NCI-H1694 (cell line): ENCODE data around the gene BTBD8.
"Not testable (repeated sequence)": the region's sequence is repeated elsewhere in the genome, so short reads cannot be mapped to it uniquely, and the experiment has no call there.

Experiments used
- DNase-seq: peaks from one replicate; lab custom pipeline; 2025; lab: John Stamatoyannopoulos, UW

Gene BTBD8

DNA sequence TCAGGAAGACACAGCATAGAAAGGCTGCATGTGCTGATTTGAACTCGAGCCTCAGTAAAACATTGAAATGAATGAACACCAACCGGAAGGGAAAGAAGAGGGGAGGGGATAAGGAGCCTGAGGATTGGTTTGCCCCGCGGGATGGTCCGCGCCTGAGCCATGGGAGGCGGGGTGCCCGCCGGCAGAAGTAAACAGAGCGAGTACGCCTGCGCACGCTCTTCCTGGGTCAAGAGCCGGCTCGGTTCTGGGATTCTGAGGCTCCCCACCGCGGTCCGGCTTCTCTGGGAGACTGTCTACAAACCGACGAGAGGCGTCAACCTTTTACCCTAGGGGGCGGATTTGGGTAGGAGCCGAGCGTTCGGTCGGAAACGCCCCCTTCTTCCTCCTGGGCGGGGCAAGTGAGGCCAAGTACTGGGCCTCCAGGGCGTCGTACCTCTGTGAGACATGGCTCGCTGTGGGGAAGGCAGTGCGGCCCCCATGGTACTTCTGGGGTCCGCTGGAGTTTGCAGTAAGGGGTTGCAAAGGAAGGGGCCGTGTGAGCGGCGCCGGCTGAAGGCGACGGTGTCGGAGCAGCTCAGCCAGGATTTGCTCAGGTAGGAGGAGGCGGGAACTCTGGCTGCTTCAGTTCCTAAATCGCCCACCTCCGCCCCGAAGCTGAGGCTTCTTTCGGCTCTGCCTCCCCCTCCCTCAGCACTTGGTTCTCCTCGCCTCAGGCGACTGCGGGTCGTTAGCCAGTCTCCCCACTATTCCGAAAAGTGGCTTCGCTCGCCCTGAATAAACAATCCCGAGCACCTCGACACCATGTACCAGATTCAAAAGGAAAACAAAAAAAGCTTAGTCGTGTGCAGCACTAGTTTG is at the start of gene BTBD8:
Gene BTBD8, plus strand, starts transcription at position 218 of the 858 bp plus-strand sequence. Its CDS starts 227 bp downstream, at position 445.
- peak; percentile 54 for DNase-seq

DNA sequence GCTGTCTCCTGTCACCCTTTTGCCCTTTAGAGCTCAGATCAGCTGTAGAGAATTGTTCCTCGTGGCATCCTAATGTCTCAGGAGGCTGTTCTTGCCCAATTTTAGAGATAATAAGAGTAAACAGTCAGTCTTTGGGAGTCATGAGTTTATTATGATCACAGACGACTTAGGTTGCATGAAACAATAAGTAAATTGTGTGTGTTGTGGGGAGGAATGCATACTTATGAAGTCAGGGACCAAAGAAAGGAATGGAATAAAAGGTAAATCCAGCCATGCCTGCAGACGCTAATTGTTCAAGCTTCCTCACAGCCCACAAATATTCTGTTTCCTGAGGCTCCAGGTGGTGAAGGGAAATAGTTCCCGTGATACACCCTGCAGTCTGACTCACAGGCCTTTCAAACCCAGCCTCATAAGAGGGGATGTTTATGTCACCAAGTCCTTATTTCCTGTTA is 49.5 kb upstream of the BTBD8 start:
- DNase-seq, result no peak

DNA sequence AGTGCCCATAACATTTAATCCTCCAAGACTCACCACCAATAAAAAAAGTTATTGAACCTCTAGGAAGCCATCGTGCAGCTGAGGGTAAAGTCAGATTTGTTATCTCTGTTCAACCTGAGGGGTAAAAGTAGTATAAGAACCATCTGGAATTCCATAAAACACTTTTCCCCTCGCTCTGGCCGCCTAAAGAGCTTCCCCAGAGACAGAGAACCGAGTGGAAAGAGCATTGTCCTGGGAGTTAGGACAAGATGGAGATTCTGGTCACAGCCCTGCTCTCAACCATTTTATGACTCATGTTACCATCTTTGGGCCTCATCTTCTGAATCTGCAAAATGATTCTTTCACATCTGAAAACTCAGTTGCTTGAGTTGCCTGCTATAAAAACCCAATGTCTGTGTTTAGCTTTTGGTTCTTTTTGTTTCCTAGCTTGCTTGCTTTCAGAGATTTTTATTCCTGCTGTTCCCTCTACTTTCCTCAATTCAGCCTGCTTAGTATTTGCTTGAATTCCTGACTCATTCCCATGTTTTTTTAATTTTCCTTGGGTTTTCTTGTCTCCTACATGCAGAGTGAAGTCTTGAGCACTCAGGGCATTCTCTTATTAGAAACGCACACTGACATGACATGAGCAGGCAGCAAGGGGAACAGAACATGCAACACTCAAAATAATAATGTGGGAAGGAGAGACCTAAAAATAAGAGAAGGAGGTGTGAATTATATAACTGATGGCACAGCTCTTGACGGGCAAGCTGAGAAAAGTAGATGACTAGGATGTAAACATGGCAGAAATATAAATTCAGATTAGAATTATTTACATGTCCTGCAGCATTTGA is 48.6 kb upstream of the BTBD8 start:
- no peak for DNase-seq

DNA sequence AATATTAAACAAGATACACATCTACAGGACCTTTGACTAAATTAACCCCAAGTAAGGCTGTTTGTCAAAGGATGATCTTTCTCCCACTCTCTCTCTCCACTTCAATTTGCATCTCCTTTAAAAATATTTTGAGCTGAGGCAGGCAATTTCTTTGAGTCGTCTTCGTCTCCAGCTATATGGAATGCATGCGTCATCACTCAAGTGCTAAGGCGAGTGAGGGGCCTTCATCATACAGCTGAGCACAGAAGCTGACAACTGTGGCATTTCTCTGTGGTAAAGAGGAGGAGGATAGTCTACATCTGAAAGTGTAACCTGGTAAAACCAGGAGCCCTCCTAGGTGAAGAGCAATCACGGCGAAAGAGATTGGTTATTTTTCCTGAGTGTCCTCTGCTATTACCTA is 42.7 kb upstream of the BTBD8 start:
- DNase-seq, result no peak

DNA sequence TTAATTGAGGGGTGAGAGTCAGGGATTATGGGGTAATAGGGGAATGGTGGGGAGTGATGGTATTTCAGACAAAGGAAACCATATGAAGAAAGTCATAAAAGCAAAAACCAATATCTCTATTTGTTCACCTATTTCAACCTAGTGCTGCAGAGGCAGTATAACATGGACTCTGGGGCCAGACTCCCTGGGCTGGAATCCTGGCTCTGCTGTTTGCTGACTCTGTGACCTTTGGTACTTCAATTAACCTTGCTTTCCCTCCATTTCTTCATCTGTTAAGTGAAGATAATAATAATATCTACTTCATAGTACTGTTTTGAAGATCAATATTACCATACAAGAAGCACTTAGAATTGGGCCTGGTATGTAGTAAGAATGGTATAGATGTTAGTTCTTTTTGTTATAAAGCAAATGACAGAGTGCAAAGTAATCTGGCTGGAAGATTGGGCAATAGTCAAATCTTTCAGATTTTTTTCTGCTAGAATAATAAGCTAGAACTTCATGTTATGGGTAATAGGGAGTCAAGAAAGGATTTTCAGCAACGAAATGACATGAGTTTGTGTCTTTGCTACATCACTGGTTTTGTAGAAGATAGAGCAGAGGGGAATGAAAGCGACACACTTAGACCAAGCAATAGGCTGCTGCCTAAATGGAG is 41.3 kb upstream of the BTBD8 start:
- DNase-seq, result no peak

DNA sequence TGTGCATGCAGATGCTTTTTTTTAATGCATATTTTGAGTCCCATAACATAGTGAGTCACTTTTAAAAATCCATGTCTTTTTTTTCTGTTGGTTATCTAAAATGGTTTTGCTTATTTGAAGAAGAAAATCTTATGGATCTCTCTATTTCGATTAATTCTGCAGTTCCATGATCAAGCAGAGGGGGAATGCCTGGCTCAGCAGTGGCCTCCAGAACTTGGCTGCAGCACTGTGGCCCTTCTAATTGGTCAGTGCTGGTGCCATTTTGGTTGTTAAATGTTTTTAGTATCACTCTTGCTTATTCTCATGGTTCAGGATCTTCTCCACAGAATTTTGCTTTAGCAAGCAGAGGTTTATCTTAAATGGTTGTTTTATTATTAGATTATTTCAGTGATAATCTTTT is 39.2 kb upstream of the BTBD8 start:
- DNase-seq, result no peak

DNA sequence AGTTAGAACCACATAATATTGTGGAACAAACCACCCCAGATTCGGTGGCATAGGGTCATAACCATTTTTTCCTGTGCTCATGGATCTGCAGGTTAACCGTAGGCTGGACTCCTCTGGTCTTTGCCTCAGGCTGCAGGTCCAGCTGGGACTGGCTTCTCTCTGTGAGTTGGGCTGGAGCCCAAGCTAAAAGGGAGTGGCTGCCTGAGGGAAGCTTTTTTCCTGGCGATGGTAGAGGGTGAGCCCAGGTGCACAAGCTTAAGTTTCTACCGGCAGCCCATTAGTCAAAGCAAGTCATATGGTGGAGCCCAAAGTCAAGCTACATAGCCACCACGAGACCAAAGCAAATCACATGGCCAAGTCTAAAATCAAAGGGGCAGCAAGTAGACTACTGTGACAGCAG is 36.5 kb upstream of the BTBD8 start:
- no peak for DNase-seq

DNA sequence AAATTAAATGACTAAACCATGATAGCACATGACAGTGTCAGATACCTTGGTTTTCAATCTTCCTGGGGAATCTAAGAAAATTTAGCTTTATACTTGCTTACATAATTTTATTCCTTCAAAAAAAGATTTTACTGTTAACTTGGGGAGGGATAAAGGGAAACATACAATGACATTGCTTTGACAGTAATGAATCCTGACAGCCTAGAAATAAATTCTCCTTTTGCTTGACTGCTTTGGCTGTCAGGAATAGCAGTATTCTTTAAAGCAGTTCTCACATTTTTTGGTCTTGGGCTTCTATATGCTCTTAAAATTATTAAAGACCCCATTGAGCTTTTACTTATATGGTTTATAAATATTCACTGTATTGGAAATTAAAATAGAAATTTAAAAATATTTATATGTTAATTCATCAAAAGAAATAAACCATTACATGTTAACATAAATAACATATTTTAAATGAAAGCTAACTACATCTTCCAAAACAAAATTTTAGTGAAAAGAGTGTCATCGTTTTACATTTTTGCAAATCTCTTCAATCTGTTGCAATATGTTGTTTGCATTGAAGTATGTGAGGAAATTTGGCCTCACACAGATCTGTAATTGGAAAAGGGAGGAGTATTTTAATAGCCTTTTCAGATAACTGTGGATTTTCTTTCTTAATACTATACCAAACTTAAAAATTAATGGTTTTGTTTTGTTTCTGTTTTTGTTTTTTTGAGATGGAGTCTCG is 34.2 kb upstream of the BTBD8 start:
- DNase-seq, result no peak

DNA sequence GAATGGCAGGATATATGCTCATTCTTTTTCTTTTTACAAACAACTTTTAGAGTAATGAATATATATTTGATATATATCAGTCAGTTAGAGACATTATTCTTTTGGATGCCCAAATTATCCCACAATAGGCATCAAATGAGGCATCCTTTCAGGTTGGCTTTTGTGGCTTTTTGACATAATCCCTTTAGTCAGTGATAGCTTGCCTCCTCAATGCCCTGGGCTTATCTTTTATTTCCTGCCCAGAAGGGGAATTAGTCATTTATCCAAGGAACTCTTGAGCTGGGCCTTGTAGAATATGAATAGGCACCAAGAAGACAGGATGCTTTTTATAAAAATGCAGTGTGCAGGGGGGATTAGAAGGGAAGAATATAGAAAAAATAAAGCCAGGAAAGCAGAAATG is 28.2 kb upstream of the BTBD8 start:
- no peak for DNase-seq

DNA sequence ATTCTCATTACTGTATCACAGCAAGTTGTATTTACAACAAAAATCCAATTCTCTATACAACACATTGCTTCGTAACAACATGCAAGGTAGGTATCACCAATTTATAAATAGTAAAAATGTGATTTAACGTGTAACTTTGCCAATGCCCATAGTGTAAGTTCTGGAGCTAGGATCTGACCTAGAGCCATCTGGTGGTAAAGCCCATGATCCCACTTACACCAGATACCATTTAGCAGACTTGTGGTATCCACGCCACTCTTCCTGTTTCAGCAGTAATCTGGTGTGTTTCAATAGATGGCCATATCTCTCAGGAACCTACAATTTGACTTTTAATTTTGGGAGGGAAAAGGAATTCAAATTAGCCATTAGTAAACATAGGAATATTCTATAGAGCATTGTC is 15.1 kb upstream of the BTBD8 start:
- no peak for DNase-seq

DNA sequence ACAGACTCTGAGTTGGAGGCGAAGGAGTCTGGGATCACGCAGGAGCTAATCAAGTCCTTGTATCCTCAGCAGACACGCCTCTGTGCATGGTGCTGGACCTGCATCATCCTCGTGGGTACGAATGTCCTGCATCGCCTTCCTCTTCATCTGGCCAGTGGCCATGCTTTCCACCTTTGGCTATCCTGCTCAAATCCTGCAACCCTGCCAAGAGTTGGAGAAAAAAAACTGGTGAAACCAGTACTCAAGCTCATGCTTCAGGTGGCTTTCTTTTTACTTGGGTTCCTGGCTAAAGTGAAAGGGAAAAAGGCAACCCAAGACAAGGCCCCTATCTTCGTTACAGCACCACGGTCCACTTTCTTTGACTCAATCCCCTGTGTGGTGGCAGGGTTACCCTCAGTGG is 13.8 kb upstream of the BTBD8 start:
- DNase-seq, result no peak

DNA sequence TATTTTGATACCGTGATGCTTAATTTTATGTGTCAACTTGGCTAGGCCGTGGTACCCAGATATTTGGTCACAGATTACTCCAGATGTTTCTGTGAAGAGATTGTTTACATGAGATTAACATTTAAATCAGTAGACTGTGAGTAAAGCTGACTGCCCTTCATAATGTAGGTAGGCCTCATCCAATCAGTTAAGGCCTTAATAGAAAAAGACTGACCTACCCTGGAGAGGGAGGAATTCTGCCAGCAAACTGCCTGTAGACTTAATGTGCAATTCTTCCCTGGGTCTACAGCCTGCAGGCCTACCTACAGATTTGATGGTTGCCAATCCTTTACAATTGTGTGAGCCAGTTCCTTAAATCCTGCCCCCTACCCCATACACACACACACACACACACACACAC is 9.3 kb upstream of the BTBD8 start:
- no peak for DNase-seq

DNA sequence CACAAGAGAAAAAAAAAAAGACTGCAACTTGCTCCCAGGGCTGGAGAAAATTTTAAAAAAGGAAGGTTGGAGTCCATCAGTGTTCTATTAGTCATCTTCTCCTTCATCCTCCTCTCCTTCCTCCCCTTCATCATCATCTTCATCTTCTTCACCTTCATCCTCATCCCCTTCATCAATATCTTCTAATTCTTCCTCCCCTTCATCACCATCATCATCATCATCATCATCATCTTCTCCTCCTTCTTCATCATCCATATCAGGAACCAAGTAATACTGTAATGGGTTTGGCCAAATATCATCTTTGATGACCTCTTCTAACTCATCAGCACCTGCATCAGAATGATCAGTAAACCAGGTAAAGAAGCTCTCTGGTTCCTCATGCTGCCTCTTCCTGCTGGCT is 5.7 kb upstream of the BTBD8 start:
- not testable (repeated sequence) for DNase-seq

DNA sequence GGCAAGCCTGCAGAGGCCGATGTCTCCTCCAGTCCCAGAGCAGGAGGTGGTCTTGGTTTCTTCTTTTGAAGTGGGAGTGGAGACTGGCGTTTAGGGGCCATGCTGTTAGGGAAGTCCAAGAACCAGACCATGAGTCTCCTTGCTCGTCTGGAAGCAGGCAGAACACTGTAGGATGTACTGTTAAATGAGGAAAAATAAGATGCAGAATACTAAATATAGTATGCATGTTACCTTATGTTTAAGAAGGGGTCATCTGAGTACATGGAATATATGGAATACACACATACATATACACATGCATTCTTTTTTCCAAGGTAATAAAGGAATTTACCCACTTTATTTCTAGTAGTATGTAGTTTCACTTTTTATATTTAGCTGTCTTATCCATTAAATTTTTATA is 4.8 kb upstream of the BTBD8 start, which contains the start of gene SETSIP:
Gene SETSIP, minus strand, starts transcription at position 101 of the 400 bp plus-strand sequence. Its CDS starts 0 bp downstream, at position 101.
- no peak for DNase-seq

DNA sequence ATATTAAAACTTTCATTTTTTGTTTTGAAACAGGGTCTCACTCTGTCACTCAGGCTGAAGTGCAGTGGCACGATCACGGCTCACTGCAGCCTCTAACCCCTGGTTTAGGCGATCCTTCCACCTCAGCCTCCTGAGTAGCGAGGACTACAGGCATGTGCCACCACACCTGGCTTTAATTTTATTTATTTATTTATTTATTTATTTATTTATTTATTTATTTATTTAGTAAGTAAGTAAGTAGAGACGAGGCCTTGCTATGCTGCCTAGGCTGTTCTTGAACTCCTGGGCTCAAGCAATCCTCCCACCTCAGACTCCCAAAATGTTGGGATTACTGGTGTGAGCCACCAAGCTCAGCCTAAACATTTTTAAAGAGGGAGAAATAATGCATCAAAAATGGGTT is 3.8 kb upstream of the BTBD8 start:
- DNase-seq, result no peak

DNA sequence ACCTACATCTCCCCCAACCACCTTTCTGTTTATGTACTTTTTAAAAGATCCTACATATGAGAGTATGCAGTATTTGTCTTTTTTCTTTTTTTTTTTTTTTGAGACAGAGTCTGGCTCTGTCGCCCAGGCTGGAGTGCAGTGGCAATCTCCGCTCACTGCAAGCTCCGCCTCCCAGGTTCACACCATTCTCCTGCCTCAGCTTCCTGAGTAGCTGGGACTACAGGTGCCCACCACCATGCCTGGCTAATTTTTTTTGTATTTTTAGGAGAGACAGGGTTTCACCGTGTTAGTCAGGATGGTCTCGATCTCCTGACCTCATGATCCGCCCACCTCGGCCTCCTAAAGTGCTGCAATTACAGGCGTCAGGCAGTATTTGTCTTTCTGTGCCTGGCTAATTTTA is 2.1 kb upstream of the BTBD8 start:
- DNase-seq, result not testable (repeated sequence)

DNA sequence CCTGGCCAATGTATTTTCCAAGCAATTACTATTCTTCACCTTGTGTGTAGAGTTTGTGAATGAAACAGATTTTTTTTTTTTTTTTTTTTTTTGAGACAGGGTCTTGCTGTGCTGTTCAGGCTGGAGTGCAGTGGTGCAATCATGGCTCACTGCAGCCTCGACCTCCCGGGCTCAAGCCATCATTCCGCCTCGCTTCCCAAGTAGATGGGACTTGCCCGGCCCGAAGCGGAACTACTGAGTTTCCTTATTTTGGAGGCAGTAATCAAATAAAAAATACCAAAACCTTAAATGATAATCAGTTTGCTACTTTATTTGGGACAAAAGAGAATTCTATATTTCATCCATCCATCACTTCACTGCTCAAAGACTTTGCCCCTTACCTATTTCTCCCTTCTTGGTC is 704 bp upstream of the BTBD8 start:
- DNase-seq, result no peak

DNA sequence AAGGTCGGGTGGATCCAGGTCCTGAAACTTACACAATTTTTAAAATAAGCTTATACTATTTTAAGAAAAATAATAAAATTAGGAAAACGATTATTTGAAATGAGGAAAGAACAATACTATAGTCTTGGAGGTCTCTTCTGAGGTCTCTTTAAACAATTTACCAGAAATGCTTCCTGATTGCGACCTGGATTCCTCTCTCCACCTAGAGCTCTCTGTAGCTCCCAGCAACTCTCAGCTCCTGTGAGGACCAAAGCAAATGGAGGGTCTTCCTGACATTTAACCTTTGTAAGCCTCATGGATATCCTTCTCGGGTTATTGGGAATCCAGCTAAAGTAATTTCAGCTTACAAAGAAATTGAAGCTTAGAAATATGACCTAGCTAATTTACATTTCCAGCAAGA is 886 bp downstream of the BTBD8 start:
- DNase-seq, result no peak

DNA sequence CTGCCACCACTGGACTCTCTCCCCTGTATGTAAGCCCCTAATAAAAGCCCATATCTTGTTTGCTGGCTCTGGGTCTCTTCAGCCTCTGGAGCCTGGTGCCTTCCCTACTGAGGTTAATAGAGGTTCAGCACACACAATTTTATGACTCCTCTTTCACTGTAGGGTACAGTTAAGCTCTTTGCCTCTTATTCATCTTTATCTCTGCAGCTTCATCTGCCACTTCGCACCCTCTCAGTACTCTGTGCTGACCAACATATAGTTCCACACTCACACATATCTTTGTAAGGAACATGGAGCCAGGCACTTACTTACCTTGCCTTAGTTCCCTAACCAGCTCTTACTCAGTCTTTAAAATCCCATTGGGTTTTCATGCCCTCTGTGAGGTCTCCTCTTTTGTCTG is 4.5 kb downstream of the BTBD8 start:
- DNase-seq, result no peak

DNA sequence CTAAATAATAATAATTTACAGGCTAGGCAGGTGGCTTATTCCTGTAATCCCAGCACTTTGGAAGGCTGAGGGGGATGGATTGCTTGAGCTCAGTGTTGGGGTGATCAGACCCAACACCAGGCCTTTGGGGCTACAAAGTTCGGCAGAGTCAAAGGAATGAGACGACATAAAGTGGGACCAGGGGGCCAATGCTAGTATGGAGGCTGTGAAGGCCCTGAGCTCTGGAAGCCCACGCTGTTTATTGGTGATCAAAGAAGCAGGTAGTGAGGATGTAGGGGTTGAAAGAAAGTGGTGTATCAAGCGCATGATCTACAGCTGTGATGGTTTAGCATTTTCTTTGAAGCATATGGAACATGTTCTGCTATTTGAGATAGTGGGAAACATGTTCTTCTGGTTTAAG is 5.6 kb downstream of the BTBD8 start:
- no peak for DNase-seq

DNA sequence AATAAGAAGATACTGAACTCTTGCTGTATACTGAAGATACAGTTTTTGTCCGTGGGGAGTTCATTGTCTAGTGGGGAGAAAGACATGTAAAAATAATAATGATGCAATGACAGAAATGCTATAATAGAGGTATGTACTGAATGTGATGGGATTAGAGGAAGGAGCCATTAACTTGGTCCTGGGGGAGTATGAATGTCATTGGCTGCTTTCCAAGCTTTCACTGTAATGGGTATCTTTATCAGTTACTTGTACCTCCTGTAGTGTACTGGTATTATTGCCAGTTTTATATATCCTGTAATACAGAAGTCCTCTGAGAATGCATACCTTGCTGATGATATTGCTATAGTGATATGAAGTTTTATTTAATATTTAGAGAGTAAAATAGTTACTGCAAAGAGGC is 7.4 kb downstream of the BTBD8 start:
- no peak for DNase-seq

DNA sequence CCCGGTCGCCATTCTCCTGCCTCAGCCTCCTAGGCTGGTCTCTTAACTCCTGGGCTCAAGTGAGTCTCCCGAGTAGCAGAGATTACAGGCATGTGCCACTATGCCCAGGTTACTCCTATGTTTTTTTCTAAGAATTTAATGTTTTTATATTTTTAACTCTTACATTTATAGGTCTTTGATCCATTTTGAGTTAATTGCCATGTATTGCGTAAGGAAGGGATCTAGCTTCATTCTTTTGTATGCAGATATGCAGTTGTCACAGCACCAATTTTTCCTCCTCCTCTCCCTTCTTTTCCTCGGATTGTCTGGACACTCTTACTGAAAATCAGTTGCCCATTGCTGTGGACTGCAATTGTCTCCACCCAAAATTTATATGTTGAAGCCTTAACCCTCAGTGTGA is 11.5 kb downstream of the BTBD8 start:
- no peak for DNase-seq
